Measurements from ENCODE around the gene PPP4R4. TPM values are rescaled to one million over a fixed set of nuclear protein-coding genes. Genes with fewer than 3 reads are reported as not detected.

The PPP4R4 gene
- total RNA-seq, 1 experiment from 2014 or later = 0.91 TPM

DNA sequence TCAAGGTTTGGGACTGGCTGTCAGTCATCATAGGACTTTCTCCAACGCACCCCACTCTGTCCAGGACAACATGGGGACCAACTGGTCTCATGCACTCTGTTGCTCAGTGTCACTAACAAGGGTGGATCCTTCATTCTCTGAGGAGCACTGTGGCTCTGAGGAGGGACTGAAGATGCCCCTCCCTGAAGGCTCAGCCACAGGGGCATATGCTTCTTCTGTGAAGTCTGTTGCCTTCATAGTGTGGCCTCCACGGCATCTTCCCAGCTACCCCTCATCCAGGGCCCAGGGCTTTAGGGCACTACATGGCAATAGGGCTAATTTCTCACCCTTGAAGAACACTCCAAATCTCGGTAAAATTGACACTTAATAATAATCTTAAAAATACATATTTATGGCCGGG lies 30.4 kb upstream of the PPP4R4 start:
- Mint-ChIP-seq H3K4me1 (ENCODE audit: insufficient read depth, unreplicated experiment) (peaks cover 12% of the 10 kb centered on the region), H3K4me3 (ENCODE audit: unreplicated experiment) (no peak overlapping the region), H3K27ac (ENCODE audit: low read depth, unreplicated experiment) (no peak overlapping the region), H3K36me3 (ENCODE audit: insufficient read depth, unreplicated experiment) (no peaks in the 10 kb centered on the region), H3K9me3 (ENCODE audit: unreplicated experiment) (no peaks in the 10 kb centered on the region), H3K27me3 (ENCODE audit: insufficient read depth, unreplicated experiment) (peaks cover 7% of the 10 kb centered on the region)
- POLR2A ChIA-PET = no interaction called here
- TF ChIP-seq, protein P1, sequence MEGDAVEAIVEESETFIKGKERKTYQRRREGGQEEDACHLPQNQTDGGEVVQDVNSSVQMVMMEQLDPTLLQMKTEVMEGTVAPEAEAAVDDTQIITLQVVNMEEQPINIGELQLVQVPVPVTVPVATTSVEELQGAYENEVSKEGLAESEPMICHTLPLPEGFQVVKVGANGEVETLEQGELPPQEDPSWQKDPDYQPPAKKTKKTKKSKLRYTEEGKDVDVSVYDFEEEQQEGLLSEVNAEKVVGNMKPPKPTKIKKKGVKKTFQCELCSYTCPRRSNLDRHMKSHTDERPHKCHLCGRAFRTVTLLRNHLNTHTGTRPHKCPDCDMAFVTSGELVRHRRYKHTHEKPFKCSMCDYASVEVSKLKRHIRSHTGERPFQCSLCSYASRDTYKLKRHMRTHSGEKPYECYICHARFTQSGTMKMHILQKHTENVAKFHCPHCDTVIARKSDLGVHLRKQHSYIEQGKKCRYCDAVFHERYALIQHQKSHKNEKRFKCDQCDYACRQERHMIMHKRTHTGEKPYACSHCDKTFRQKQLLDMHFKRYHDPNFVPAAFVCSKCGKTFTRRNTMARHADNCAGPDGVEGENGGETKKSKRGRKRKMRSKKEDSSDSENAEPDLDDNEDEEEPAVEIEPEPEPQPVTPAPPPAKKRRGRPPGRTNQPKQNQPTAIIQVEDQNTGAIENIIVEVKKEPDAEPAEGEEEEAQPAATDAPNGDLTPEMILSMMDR (IDR thresholded peaks at IDR 0.05; ENCODE audit: unreplicated experiment) = no peak
- CTCF ChIA-PET = interaction anchor here (0.6 to 1.2 kb wide), 2 partner anchors 16 to 36 kb away, joined by 3 read pairs; no protein-coding TSS in a partner anchor
- intact Hi-C loops (cut with micrococcal nuclease) = no loop called here
- BruUV-seq (replicated peaks) = no TSS peak
- DNase-seq (ENCODE audit: unreplicated experiment) = no peak

DNA sequence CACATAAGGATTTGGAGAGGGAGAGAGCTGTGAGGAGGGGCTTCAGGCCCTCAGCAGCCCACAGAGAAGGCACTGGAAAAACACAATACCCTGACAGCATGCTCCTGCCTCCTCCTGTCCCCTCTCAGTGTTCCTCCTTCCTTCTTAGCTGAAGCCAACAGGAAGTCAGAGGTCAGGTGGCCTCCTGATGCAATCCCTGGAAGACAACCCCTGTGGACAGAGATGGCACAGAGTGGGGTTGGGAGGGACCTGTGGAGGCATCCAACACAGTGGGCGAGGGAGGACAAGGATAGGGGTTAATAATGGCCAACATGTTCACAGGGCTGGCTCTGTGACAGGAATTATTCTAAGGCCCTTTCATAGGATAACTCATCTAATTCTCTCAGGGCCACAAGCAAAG lies 29.4 kb upstream of the PPP4R4 start:
- Mint-ChIP-seq H3K4me1 (ENCODE audit: insufficient read depth, unreplicated experiment) (peaks cover 12% of the 10 kb centered on the region), H3K36me3 (ENCODE audit: insufficient read depth, unreplicated experiment) (no peaks in the 10 kb centered on the region), H3K27ac (ENCODE audit: low read depth, unreplicated experiment) (no peak overlapping the region), H3K27me3 (ENCODE audit: insufficient read depth, unreplicated experiment) (peaks cover 18% of the 10 kb centered on the region), H3K9me3 (ENCODE audit: unreplicated experiment) (no peaks in the 10 kb centered on the region), H3K4me3 (ENCODE audit: unreplicated experiment) (no peak overlapping the region)
- ChIA-PET POLR2A (no interaction called here), CTCF (interaction anchor here (0.9 kb wide), 1 partner anchor 13 kb away, joined by 4 read pairs; no protein-coding TSS in a partner anchor)
- no peak for DNase-seq (ENCODE audit: unreplicated experiment)
- TF ChIP-seq, protein P1 (IDR thresholded peaks at IDR 0.05; ENCODE audit: unreplicated experiment) = no peak
- intact Hi-C loops (cut with micrococcal nuclease) = no loop called here
- BruUV-seq (replicated peaks) = no TSS peak

DNA sequence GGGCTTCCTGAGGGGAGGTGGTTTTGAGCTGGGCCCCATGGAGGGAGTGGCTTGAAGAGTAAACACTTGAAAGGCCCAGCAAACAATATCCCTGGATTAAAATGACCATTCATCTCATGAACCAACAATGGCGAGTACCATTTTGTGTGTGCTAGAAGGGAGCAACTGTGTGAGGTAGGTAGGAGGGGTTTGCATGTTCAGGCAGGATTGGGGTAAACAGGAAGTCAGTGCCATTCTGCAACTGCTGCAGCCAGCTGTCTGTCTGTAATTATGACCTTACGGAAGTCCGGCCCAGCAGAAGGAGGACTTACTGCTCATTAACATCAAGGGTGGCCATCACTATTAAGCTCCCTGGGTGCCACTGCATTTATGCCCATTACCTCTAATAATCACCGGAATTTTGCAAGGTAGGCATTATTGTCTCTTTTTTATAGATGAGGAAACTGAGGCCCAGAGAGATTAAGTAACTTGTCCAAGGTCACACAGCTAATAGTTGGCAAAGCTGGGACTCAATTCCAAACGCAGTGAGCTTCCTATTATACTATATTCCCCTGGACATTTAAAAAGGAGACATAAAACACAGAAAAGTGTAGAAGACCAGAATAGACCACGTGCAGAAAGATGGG lies 28.1 kb upstream of the PPP4R4 start:
- Mint-ChIP-seq H3K9me3 (ENCODE audit: unreplicated experiment) (no peaks in the 10 kb centered on the region), H3K4me1 (ENCODE audit: insufficient read depth, unreplicated experiment) (peaks cover 12% of the 10 kb centered on the region), H3K27me3 (ENCODE audit: insufficient read depth, unreplicated experiment) (peaks cover 30% of the 10 kb centered on the region), H3K27ac (ENCODE audit: low read depth, unreplicated experiment) (no peak overlapping the region), H3K36me3 (ENCODE audit: insufficient read depth, unreplicated experiment) (no peaks in the 10 kb centered on the region), H3K4me3 (ENCODE audit: unreplicated experiment) (no peak overlapping the region)
- BruUV-seq (replicated peaks) = no TSS peak
- intact Hi-C loops (cut with micrococcal nuclease) = no loop called here
- TF ChIP-seq, protein P1 (IDR thresholded peaks at IDR 0.05; ENCODE audit: unreplicated experiment) = no peak
- peak; percentile 28 for DNase-seq (ENCODE audit: unreplicated experiment)
- CTCF ChIA-PET = interaction anchor here (0.7 to 1.1 kb wide), 2 partner anchors 9 to 35 kb away, joined by 3 to 4 read pairs; no protein-coding TSS in a partner anchor
- POLR2A ChIA-PET = interaction anchor here (0.9 kb wide), 1 partner anchor 120 kb away, joined by 5 read pairs; the partner anchor contains the start of gene OTUB2

DNA sequence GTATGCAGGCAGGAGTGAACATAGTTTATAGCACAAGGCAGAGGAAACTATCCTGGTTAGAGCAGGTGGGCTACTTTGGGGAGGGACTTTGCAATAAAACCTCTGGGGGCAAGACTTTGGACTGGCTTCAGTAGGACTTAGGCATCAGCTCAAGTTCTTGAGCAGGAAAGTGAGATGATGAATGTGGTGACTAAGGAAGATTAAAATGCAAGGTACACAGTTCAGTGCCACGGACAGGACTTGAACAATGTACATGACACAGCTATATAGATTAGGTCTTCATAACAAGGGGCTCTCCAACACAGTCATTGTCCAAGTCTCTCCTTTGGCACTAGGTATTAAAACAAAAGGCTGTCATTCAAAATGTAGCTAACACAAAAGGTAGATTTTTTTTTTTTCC lies 21.4 kb upstream of the PPP4R4 start:
- TF ChIP-seq, protein P1 (IDR thresholded peaks at IDR 0.05; ENCODE audit: unreplicated experiment) = no peak
- intact Hi-C loops (cut with micrococcal nuclease) = no loop called here
- Mint-ChIP-seq H3K36me3 (ENCODE audit: insufficient read depth, unreplicated experiment) (no peaks in the 10 kb centered on the region), H3K4me3 (ENCODE audit: unreplicated experiment) (no peak overlapping the region), H3K9me3 (ENCODE audit: unreplicated experiment) (no peaks in the 10 kb centered on the region), H3K27ac (ENCODE audit: low read depth, unreplicated experiment) (no peak overlapping the region), H3K27me3 (ENCODE audit: insufficient read depth, unreplicated experiment) (peaks cover 56% of the 10 kb centered on the region), H3K4me1 (ENCODE audit: insufficient read depth, unreplicated experiment) (no peaks in the 10 kb centered on the region)
- BruUV-seq (replicated peaks) = no TSS peak
- ChIA-PET CTCF (interaction anchor here (0.6 to 1.7 kb wide), 3 partner anchors 9 to 117 kb away, joined by 3 to 4 read pairs (median 4); no protein-coding TSS in a partner anchor), POLR2A (interaction anchor here (1.1 kb wide), 1 partner anchor 11 kb away, joined by 3 read pairs; no protein-coding TSS in a partner anchor)
- DNase-seq (ENCODE audit: unreplicated experiment) = no peak

Data from MCF 10A (cell line).